ENCODE data around the gene RPN1. TPM values are rescaled to one million over a fixed set of nuclear protein-coding genes. Genes with fewer than 3 reads are reported as not detected.
"Not testable (repeated sequence)": the region's sequence is repeated elsewhere in the genome, so short reads cannot be mapped to it uniquely, and the experiment has no call there.

The RPN1 gene
- total RNA-seq, 1 donor from 2014 or later: 283 TPM

DNA sequence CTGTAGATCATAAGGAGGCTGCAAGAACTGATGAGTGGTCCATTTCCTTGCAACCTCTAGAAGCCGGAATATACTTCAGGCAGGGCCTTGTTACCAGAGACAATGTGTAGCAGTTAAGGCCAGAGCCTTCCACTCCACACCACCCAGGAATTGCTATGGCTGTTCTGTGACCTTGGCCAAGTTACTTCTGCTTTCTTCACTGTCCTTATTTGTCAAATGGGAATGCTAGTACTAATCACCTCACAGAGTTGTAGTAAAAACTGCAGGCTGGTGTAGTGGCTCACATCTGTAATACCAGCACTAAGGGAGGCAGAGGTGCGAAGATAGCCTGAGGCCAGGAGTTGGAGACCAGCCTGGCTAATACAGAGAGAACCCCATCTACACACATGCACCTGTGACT, 28.7 kb upstream of the RPN1 start:
- H2AFZ ChIP-seq (ENCODE audit: low read depth, low read length): no peak overlapping the region
- no peaks in the 10 kb centered on the region for H3K9me3 ChIP-seq (ENCODE audit: insufficient read depth, low read depth, low read length)
- peak overlapping the region; percentile 11 for H3K4me3 Mint-ChIP-seq (ENCODE audit: unreplicated experiment)
- no peak overlapping the region for H3K27ac ChIP-seq (ENCODE audit: low read depth, low read length)
- H4K20me1 ChIP-seq (ENCODE audit: insufficient read depth, low read length): no peaks in the 10 kb centered on the region
- H3K27ac Mint-ChIP-seq (ENCODE audit: unreplicated experiment): no peak overlapping the region
- H3K9ac ChIP-seq (ENCODE audit: low read length): no peak overlapping the region
- H3K27me3 ChIP-seq (ENCODE audit: insufficient read depth, low read length): no peaks in the 10 kb centered on the region
- no peaks in the 10 kb centered on the region for H3K79me2 ChIP-seq (ENCODE audit: insufficient read depth, low read length)
- H3K36me3 Mint-ChIP-seq (ENCODE audit: low read depth, unreplicated experiment): no peaks in the 10 kb centered on the region
- no peak overlapping the region for H3K4me2 ChIP-seq (ENCODE audit: low read length)
- no peaks in the 10 kb centered on the region for H3K4me1 Mint-ChIP-seq (ENCODE audit: low read depth, unreplicated experiment)
- no peak for TF ChIP-seq EZH2 (IDR thresholded peaks at IDR 0.05; ENCODE audit: insufficient read depth, low read length)
- no peak for TF ChIP-seq CTCF (IDR thresholded peaks at IDR 0.05; ENCODE audit: insufficient read depth, low read depth, low read length)
- H3K27me3 Mint-ChIP-seq (ENCODE audit: low read depth, unreplicated experiment): no peaks in the 10 kb centered on the region
- H3K4me3 ChIP-seq (ENCODE audit: insufficient read depth, low read depth, low read length): no peak overlapping the region
- no peaks in the 10 kb centered on the region for H3K9me3 Mint-ChIP-seq (ENCODE audit: unreplicated experiment)
- peaks cover 5% of the 10 kb centered on the region for H3K4me1 ChIP-seq (ENCODE audit: insufficient read depth, low read length)
- DNase-seq (ENCODE audit: low read depth) (no peak), FAIRE-seq (no peak)
- H3K36me3 ChIP-seq (ENCODE audit: insufficient read depth, low read length): no peaks in the 10 kb centered on the region

DNA sequence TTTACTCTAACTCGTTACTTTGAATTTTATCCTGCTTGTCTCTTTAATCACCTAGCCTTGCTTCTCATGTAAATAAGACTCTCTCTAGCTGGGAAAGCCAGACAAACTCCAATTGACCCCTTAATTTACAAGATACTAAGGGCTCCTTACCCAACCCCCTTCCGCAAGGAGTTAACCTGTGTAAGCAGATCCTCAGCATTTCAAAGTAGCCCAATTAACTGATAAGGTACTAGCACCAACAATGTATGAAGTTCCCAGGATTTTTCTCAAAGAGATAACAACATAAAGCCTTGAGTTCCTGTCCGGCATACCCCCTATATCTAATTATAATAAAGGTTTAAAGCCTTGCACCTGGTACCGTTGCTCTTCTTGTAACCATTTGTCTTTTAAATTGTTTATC, 25.2 kb upstream of the RPN1 start:
- H3K27ac ChIP-seq (ENCODE audit: low read depth, low read length); H3K9me3 ChIP-seq (ENCODE audit: insufficient read depth, low read depth, low read length); H3K27me3 ChIP-seq (ENCODE audit: insufficient read depth, low read length); H3K4me3 ChIP-seq (ENCODE audit: insufficient read depth, low read depth, low read length); H2AFZ ChIP-seq (ENCODE audit: low read depth, low read length); H3K4me2 ChIP-seq (ENCODE audit: low read length); H3K4me3 Mint-ChIP-seq (ENCODE audit: unreplicated experiment); H3K79me2 ChIP-seq (ENCODE audit: insufficient read depth, low read length); H3K36me3 ChIP-seq (ENCODE audit: insufficient read depth, low read length); H3K4me1 ChIP-seq (ENCODE audit: insufficient read depth, low read length); DNase-seq (ENCODE audit: low read depth); H3K36me3 Mint-ChIP-seq (ENCODE audit: low read depth, unreplicated experiment); H4K20me1 ChIP-seq (ENCODE audit: insufficient read depth, low read length); H3K4me1 Mint-ChIP-seq (ENCODE audit: low read depth, unreplicated experiment); FAIRE-seq; H3K9me3 Mint-ChIP-seq (ENCODE audit: unreplicated experiment); H3K9ac ChIP-seq (ENCODE audit: low read length); H3K27me3 Mint-ChIP-seq (ENCODE audit: low read depth, unreplicated experiment); H3K27ac Mint-ChIP-seq (ENCODE audit: unreplicated experiment): not testable (repeated sequence)

GRCh38 chr3:128674161-128674784, 23.7 kb upstream of the RPN1 start:
- Histone ChIP-seq H3K4me3 (ENCODE audit: insufficient read depth, low read depth, low read length) (no peak overlapping the region), H3K27ac (ENCODE audit: low read depth, low read length) (no peak overlapping the region), H3K36me3 (ENCODE audit: insufficient read depth, low read length) (no peaks in the 10 kb centered on the region), H3K4me2 (ENCODE audit: low read length) (no peak overlapping the region), H3K4me1 (ENCODE audit: insufficient read depth, low read length) (no peaks in the 10 kb centered on the region), H3K79me2 (ENCODE audit: insufficient read depth, low read length) (no peaks in the 10 kb centered on the region), H3K9ac (ENCODE audit: low read length) (no peak overlapping the region), H4K20me1 (ENCODE audit: insufficient read depth, low read length) (no peaks in the 10 kb centered on the region), H3K27me3 (ENCODE audit: insufficient read depth, low read length) (no peaks in the 10 kb centered on the region), H2AFZ (ENCODE audit: low read depth, low read length) (no peak overlapping the region), H3K9me3 (ENCODE audit: insufficient read depth, low read depth, low read length) (no peaks in the 10 kb centered on the region)
- DNase-seq (ENCODE audit: low read depth): no peak
- no peaks in the 10 kb centered on the region for H3K36me3 Mint-ChIP-seq (ENCODE audit: low read depth, unreplicated experiment)
- no peak overlapping the region for H3K4me3 Mint-ChIP-seq (ENCODE audit: unreplicated experiment)
- H3K9me3 Mint-ChIP-seq (ENCODE audit: unreplicated experiment): no peaks in the 10 kb centered on the region
- no peaks in the 10 kb centered on the region for H3K27me3 Mint-ChIP-seq (ENCODE audit: low read depth, unreplicated experiment)
- no peak overlapping the region for H3K27ac Mint-ChIP-seq (ENCODE audit: unreplicated experiment)
- no peak for TF ChIP-seq CTCF (IDR thresholded peaks at IDR 0.05; ENCODE audit: insufficient read depth, low read depth, low read length)
- no peak for TF ChIP-seq EZH2 (IDR thresholded peaks at IDR 0.05; ENCODE audit: insufficient read depth, low read length)
- FAIRE-seq: no peak
- H3K4me1 Mint-ChIP-seq (ENCODE audit: low read depth, unreplicated experiment): no peaks in the 10 kb centered on the region

All from astrocyte (in vitro differentiated cells and primary cell).